Measurements from ENCODE around the gene RSPH9. TPM values are rescaled to one million over a fixed set of nuclear protein-coding genes. Genes with fewer than 3 reads are reported as not detected.

Gene RSPH9
- polyA plus RNA-seq, 1 experiment, result 0.37 TPM

- Histone ChIP-seq H3K9me3 (ENCODE audit: control insufficient read depth, insufficient read depth, low read length) (no peaks in the 10 kb centered on the region), H3K27me3 (ENCODE audit: control insufficient read depth, insufficient read depth, low read length) (no peaks in the 10 kb centered on the region), H3K4me3 (ENCODE audit: low read depth, low read length) (no peak overlapping the region), H3K27ac (ENCODE audit: low read depth, low read length) (no peak overlapping the region)
- no peak for DNase-seq (ENCODE audit: low read depth, low spot score)
- ChIA-PET POLR2A (interaction anchor here (0.5 to 1.7 kb wide), 3 partner anchors 8 to 30 kb away, joined by 3 to 8 read pairs (median 3); partner anchors contain the start of gene RSPH9), CTCF (no interaction called here)
- no peak for TF ChIP-seq CTCF (IDR thresholded peaks at IDR 0.05; ENCODE audit: low read depth, low read length)
Measured at GRCh38 chr6:43634702-43635303, 10.0 kb upstream of the RSPH9 start.

DNA sequence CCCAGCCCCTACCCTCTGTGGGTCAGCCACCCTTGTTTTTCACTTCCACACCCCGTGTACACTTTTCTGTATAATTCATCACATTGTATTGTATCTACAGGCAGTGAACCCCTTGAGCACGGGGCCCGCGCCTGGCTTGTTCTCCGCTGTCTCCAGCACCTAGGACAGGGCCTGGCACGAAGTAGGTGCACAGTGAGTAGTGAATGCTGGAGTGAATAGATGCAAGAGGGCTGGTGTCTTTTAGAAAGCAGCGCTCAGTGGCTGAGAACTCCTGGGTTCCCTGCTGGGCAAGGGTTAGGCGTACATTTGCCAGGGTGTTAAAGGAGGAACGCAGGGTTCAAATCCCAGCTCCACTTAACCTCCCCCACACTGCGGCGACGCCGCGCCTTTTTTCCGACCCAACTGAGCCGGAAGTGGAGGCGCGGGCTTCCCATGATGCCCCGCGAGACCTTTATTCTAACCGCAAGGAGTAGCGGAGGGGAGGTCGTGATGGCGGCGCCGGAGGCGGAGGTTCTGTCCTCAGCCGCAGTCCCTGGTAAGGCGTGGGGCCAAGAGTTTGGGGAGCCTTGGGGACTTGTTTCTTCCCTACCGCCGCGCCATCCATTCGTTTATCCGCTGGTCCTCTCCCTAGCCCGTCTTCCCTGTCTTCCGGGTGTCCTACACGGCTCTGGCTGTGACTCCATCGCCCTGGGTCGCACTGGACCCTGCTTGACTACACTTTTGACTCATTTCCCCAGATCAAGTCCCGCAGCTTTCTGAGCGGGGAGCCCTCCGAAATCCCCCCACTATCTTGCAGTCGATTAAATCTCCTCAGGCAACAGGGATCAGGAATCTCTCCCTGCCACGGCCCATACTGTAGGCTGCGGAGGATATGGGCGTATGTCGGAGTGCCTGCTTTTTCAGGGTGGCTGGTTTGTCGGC lies 9.2 kb upstream of the RSPH9 start, which contains the start of gene MAD2L1BP:
Gene MAD2L1BP (plus strand): TSS at position 454 of the 921 bp plus-strand sequence. CDS start 36 bp downstream, at position 490.
- Histone ChIP-seq H3K9me3 (ENCODE audit: control insufficient read depth, insufficient read depth, low read length) (no peaks in the 10 kb centered on the region), H3K27ac (ENCODE audit: low read depth, low read length) (peak within 1 kb of the TSS; percentile 61), H3K4me3 (ENCODE audit: low read depth, low read length) (peak within 1 kb of the TSS; percentile 98), H3K27me3 (ENCODE audit: control insufficient read depth, insufficient read depth, low read length) (no peaks in the 10 kb centered on the region)
- ChIA-PET CTCF (interaction anchor here (0.9 to 1.0 kb wide), 2 partner anchors 31 to 443 kb away, joined by 3 read pairs; no protein-coding TSS in a partner anchor), POLR2A (interaction anchor here (0.5 to 1.7 kb wide), 3 partner anchors 9 to 29 kb away, joined by 3 to 8 read pairs (median 3); partner anchors contain the start of gene RSPH9)
- TF ChIP-seq CTCF (IDR thresholded peaks at IDR 0.05; ENCODE audit: low read depth, low read length), result no peak
- no peak for DNase-seq (ENCODE audit: low read depth, low spot score)

DNA sequence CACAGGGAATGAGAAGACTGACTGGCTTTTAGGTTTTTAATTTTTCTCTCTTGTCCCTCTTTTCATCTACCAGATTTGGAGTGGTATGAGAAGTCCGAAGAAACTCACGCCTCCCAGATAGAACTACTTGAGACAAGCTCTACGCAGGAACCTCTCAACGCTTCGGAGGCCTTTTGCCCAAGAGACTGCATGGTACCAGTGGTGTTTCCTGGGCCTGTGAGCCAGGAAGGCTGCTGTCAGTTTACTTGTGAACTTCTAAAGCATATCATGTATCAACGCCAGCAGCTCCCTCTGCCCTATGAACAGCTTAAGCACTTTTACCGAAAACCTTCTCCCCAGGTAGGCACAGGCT lies 8.6 kb upstream of the RSPH9 start:
- Histone ChIP-seq H3K27ac (ENCODE audit: low read depth, low read length) (no peak overlapping the region), H3K4me3 (ENCODE audit: low read depth, low read length) (peak overlapping the region; percentile 98), H3K27me3 (ENCODE audit: control insufficient read depth, insufficient read depth, low read length) (no peaks in the 10 kb centered on the region), H3K9me3 (ENCODE audit: control insufficient read depth, insufficient read depth, low read length) (no peaks in the 10 kb centered on the region)
- CTCF ChIA-PET, result interaction anchor here (0.6 to 1.0 kb wide), 3 partner anchors 30 to 442 kb away, joined by 3 read pairs; no protein-coding TSS in a partner anchor
- POLR2A ChIA-PET, result interaction anchor here (1.6 to 1.7 kb wide), 2 partner anchors 9 to 29 kb away, joined by 3 to 8 read pairs; partner anchors contain the start of gene RSPH9
- DNase-seq (ENCODE audit: low read depth, low spot score), result no peak
- TF ChIP-seq CTCF (IDR thresholded peaks at IDR 0.05; ENCODE audit: low read depth, low read length), result no peak

GRCh38 chr6:43639984-43640800 lies 4.6 kb upstream of the RSPH9 start:
- CTCF ChIA-PET, result interaction anchor here (0.6 to 1.1 kb wide), 2 partner anchors 129 to 438 kb away, joined by 3 to 10 read pairs; no protein-coding TSS in a partner anchor
- Histone ChIP-seq H3K4me3 (ENCODE audit: low read depth, low read length) (no peak overlapping the region), H3K9me3 (ENCODE audit: control insufficient read depth, insufficient read depth, low read length) (no peaks in the 10 kb centered on the region), H3K27ac (ENCODE audit: low read depth, low read length) (no peak overlapping the region), H3K27me3 (ENCODE audit: control insufficient read depth, insufficient read depth, low read length) (no peaks in the 10 kb centered on the region)
- no peak for TF ChIP-seq CTCF (IDR thresholded peaks at IDR 0.05; ENCODE audit: low read depth, low read length)
- DNase-seq (ENCODE audit: low read depth, low spot score), result no peak
- POLR2A ChIA-PET, result interaction anchor here (0.5 kb wide), 1 partner anchor 33 kb away, joined by 5 read pairs; no protein-coding TSS in a partner anchor

Data from AG04450 (cell line).